Activated naive CD4-positive, alpha-beta T cell treated with anti-CD3 and anti-CD28 coated beads for 36 hours (primary cell): ENCODE data around the gene VRK2. TPM values are rescaled to one million over a fixed set of nuclear protein-coding genes. Genes with fewer than 3 reads are reported as not detected.

Experiments used
- CTCF ChIA-PET: fragments of 350-600 bp; sonication (Branson Sonifier 250); formaldehyde crosslinking; loops from one replicate; lab custom pipeline; 2021; ENCODE audit warnings: antibody characterized with exemption; lab: Charles Lee
- DNase-seq: peaks from one replicate; pipeline ENCODE4 v3.0.0-alpha.2; 2020
- H3K27ac Mint-ChIP-seq: one replicate; pipeline ENCODE4 v1.8.0; 2021; ENCODE audit warnings: mild to moderate bottlenecking, mixed read lengths
- H3K27me3 Mint-ChIP-seq: one replicate; pipeline ENCODE4 v1.8.0; 2021; ENCODE audit warnings: low read depth, mixed read lengths
- H3K36me3 Mint-ChIP-seq: one replicate; pipeline ENCODE4 v1.8.0; 2021; ENCODE audit warnings: low read depth, mixed read lengths
- H3K4me1 Mint-ChIP-seq: one replicate; pipeline ENCODE4 v1.8.0; 2021; ENCODE audit warnings: low read depth, mixed read lengths
- H3K4me3 Mint-ChIP-seq: one replicate; pipeline ENCODE4 v1.8.0; 2021; ENCODE audit warnings: mild to moderate bottlenecking, moderate library complexity, mixed read lengths
- H3K9me3 Mint-ChIP-seq: one replicate; pipeline ENCODE4 v1.8.0; 2021; ENCODE audit warnings: mixed read lengths
- intact Hi-C: fragments of 100-400 bp; cut with micrococcal nuclease; formaldehyde crosslinking; loops from one replicate; pipeline ENCODE4 v1.15.1; 2023
- total RNA-seq, 2 experiments: library from RNA; stranded (reverse); gene quantifications; one replicate each; pipeline ENCODE4 v1.2.3, GENCODE V29; 2021

Gene VRK2
- total RNA-seq: 10 to 100 TPM; 14.7 to 16.1 TPM

GRCh38 chr2:58046585-58047372 is at the start of gene VRK2:
Gene VRK2, plus strand, starts transcription at chr2:58046806. Its CDS starts 2,026 bp downstream, at chr2:58048832.
- DNase-seq: peak; percentile 90
- Mint-ChIP-seq H3K4me1 (peaks cover 45% of the 10 kb centered on the region), H3K27ac (peak within 1 kb of the TSS; percentile 93), H3K36me3 (peaks cover 10% of the 10 kb centered on the region), H3K27me3 (no peaks in the 10 kb centered on the region), H3K9me3 (no peaks in the 10 kb centered on the region), H3K4me3 (peak within 1 kb of the TSS; percentile 88)
- CTCF ChIA-PET: interaction anchor here (0.6 to 0.7 kb wide), 2 partner anchors 141 to 298 kb away, joined by 3 read pairs; no protein-coding TSS in a partner anchor
- intact Hi-C loops: loop anchor here (1.0 to 10.0 kb wide), 9 partner anchors 14 to 1868 kb away; partner anchors contain the start of gene FANCL

GRCh38 chr2:58006256-58006951 is 40.2 kb upstream of the VRK2 start:
- no peak for DNase-seq
- Mint-ChIP-seq H3K36me3 (no peaks in the 10 kb centered on the region), H3K27ac (no peak overlapping the region), H3K9me3 (no peaks in the 10 kb centered on the region), H3K4me1 (no peaks in the 10 kb centered on the region), H3K4me3 (no peak overlapping the region), H3K27me3 (no peaks in the 10 kb centered on the region)
- intact Hi-C loops: no loop called here
- CTCF ChIA-PET: no interaction called here

GRCh38 chr2:58006952-58007284 is 39.7 kb upstream of the VRK2 start:
- no peak overlapping the region for H3K4me3 Mint-ChIP-seq
- H3K9me3 Mint-ChIP-seq: no peaks in the 10 kb centered on the region
- CTCF ChIA-PET: no interaction called here
- no peak for DNase-seq
- intact Hi-C loops: no loop called here
- no peaks in the 10 kb centered on the region for H3K27me3 Mint-ChIP-seq
- no peaks in the 10 kb centered on the region for H3K36me3 Mint-ChIP-seq
- H3K4me1 Mint-ChIP-seq: no peaks in the 10 kb centered on the region
- no peak overlapping the region for H3K27ac Mint-ChIP-seq

DNA sequence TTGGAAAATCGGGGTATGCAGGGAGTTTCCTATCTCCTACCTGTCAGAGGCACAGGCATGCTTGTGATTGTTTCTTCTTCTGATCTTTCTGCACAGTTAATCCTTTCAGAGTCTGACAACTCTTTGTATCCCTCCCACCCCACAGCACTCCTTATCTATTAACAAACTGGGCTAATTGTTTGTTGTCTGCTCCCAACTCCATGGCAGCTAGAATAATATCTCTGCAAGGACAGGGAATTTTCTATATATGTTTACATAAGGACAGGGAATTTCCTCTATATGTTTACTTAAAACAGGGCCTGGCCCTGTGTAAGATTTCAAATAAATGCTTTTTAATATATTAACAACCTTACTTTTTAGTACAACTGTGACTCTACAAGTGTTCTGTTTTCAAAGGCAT is 36.0 kb upstream of the VRK2 start:
- intact Hi-C loops: no loop called here
- no peaks in the 10 kb centered on the region for H3K36me3 Mint-ChIP-seq
- CTCF ChIA-PET: no interaction called here
- H3K4me1 Mint-ChIP-seq: no peaks in the 10 kb centered on the region
- H3K27ac Mint-ChIP-seq: no peak overlapping the region
- H3K9me3 Mint-ChIP-seq: no peaks in the 10 kb centered on the region
- H3K27me3 Mint-ChIP-seq: no peaks in the 10 kb centered on the region
- no peak for DNase-seq
- no peak overlapping the region for H3K4me3 Mint-ChIP-seq

DNA sequence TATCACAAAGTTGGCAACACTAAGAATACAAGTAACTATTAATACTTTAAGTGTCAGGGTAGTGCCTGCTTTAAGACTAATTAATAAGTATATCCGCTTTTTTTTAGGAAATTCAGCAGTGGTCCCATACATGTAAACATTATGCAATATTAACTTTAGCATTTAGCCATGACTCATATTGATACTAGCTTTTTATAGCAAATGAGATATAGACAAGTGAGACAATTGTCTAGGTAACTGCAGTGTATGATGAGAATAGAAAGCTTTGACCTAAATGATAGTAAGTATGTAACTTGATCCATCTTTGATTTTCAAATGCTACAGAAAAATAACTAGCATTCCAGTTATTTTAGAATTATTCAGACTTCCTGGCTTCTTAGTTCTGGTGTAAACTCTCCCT is 27.4 kb upstream of the VRK2 start:
- Mint-ChIP-seq H3K9me3 (peaks cover 3% of the 10 kb centered on the region), H3K36me3 (peaks cover 2% of the 10 kb centered on the region), H3K4me1 (peaks cover 13% of the 10 kb centered on the region), H3K27me3 (no peaks in the 10 kb centered on the region), H3K4me3 (no peak overlapping the region), H3K27ac (no peak overlapping the region)
- CTCF ChIA-PET: no interaction called here
- intact Hi-C loops: no loop called here
- no peak for DNase-seq

DNA sequence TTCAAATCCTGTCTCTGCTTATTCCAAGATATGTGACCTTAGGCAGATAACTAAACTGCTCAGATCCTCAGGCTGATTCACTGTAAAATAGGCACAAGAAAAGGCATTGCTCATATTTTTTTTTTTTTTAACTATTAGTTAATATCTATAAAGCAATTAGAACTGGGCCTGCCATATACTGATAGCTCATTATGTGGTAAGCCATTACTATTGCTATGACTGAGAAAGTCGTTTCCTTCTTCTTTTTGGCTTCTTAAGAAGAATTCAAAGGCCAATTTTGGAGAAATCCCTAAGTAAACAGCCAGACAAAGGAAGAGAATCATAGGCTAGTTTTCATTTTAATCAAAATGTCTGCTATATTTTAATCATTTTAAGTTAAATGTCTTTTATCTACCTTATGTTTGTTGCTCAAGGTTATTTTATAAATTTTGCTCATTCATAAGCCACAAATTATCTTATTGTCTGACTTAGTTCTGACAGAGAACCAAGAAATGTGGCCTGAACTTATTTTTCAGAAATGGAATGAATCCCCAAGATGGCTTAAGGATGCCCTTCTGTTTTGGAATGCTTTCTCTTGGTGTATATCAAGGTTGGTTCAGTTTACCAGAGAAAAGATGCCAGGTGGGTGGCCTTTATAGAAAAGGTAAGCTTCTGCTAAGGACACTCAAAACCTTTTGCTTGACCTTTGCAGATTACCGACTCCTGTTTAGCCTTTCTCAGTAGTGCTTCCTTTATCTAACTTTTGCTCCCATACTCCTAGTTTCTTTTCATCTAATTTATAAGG is 21.3 kb upstream of the VRK2 start:
- H3K36me3 Mint-ChIP-seq: no peaks in the 10 kb centered on the region
- intact Hi-C loops: no loop called here
- no peaks in the 10 kb centered on the region for H3K27me3 Mint-ChIP-seq
- no peaks in the 10 kb centered on the region for H3K9me3 Mint-ChIP-seq
- peaks cover 16% of the 10 kb centered on the region for H3K4me1 Mint-ChIP-seq
- no peak overlapping the region for H3K27ac Mint-ChIP-seq
- DNase-seq: no peak
- CTCF ChIA-PET: interaction anchor here (0.6 kb wide), 1 partner anchor 132 kb away, joined by 3 read pairs; no protein-coding TSS in a partner anchor
- no peak overlapping the region for H3K4me3 Mint-ChIP-seq

GRCh38 chr2:58027029-58027428 is 19.6 kb upstream of the VRK2 start:
- H3K4me1 Mint-ChIP-seq: peaks cover 16% of the 10 kb centered on the region
- no peak for DNase-seq
- H3K9me3 Mint-ChIP-seq: no peaks in the 10 kb centered on the region
- no peaks in the 10 kb centered on the region for H3K27me3 Mint-ChIP-seq
- CTCF ChIA-PET: no interaction called here
- intact Hi-C loops: no loop called here
- H3K4me3 Mint-ChIP-seq: no peak overlapping the region
- no peak overlapping the region for H3K27ac Mint-ChIP-seq
- no peaks in the 10 kb centered on the region for H3K36me3 Mint-ChIP-seq

DNA sequence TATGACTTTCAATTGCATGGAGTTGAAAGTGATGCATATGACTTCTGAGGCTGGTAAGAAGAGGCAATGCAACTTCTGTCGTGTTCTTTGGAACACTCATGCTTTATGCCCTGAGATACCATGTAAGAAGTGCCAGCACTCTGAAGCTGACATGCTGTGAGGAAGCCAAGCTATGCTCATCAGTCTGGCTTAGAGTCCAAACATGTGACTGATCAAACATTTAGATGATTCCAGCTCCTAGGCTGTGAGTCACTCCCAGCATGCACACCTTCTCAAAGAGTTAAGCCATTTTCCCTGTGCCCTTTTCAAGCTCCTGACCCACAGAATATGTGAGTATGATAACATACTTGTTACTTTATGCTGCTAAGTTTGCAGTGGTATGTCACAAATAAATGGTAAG is 15.8 kb upstream of the VRK2 start:
- no peak for DNase-seq
- Mint-ChIP-seq H3K36me3 (no peaks in the 10 kb centered on the region), H3K4me1 (peaks cover 4% of the 10 kb centered on the region), H3K27me3 (no peaks in the 10 kb centered on the region), H3K4me3 (no peak overlapping the region), H3K27ac (no peak overlapping the region), H3K9me3 (no peaks in the 10 kb centered on the region)
- CTCF ChIA-PET: no interaction called here
- intact Hi-C loops: loop anchor here (10.0 kb wide), 1 partner anchor 1854 kb away; no protein-coding TSS in a partner anchor

DNA sequence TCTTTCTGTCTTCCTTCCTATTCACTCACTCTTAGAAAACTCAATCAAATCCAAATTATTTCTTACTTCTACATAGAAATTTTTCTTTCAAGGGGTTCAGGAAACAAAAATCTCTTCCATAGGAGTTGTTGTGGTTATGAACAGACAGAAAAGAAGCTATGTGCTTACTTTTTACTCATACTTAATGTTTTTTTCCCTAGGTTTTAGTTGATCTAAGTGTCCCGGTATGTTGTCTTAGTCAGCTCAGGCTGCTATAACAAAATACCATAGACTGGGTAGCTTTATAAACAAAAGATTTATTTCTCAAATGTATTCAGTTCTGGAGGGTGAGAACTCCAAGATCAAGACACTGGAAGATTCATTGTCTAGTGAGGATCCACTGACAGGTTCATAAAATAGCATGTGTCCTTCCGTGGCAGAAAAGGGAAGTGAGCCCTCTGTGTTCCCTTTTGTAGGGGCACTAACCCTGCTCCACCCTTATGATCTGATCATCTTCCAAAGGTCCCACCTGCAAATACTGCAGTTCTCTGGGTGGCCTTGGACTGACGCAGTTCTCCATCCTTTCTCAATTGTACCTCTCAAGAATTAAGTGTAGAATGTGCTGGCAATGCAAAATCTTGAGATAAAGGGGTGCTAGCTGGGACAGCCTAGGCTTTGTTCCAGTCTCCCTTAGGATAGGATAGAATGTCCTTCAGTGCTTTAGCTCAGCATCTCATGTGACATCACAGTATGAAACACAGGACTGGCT is 14.4 kb upstream of the VRK2 start:
- H3K27ac Mint-ChIP-seq: no peak overlapping the region
- intact Hi-C loops: loop anchor here (10.0 kb wide), 1 partner anchor 1853 kb away; no protein-coding TSS in a partner anchor
- CTCF ChIA-PET: no interaction called here
- no peak overlapping the region for H3K4me3 Mint-ChIP-seq
- no peaks in the 10 kb centered on the region for H3K27me3 Mint-ChIP-seq
- no peaks in the 10 kb centered on the region for H3K4me1 Mint-ChIP-seq
- no peak for DNase-seq
- no peaks in the 10 kb centered on the region for H3K9me3 Mint-ChIP-seq
- no peaks in the 10 kb centered on the region for H3K36me3 Mint-ChIP-seq

GRCh38 chr2:58032764-58033080 is 13.9 kb upstream of the VRK2 start:
- intact Hi-C loops: loop anchor here (10.0 kb wide), 1 partner anchor 1852 kb away; no protein-coding TSS in a partner anchor
- no peak overlapping the region for H3K27ac Mint-ChIP-seq
- no peaks in the 10 kb centered on the region for H3K27me3 Mint-ChIP-seq
- H3K36me3 Mint-ChIP-seq: peaks cover 1% of the 10 kb centered on the region
- no peaks in the 10 kb centered on the region for H3K4me1 Mint-ChIP-seq
- no peak overlapping the region for H3K4me3 Mint-ChIP-seq
- H3K9me3 Mint-ChIP-seq: no peaks in the 10 kb centered on the region
- no peak for DNase-seq
- CTCF ChIA-PET: no interaction called here

GRCh38 chr2:58033530-58033929 is 13.1 kb upstream of the VRK2 start:
- Mint-ChIP-seq H3K36me3 (peaks cover 6% of the 10 kb centered on the region), H3K9me3 (no peaks in the 10 kb centered on the region), H3K27ac (no peak overlapping the region), H3K4me1 (no peaks in the 10 kb centered on the region), H3K27me3 (no peaks in the 10 kb centered on the region), H3K4me3 (no peak overlapping the region)
- no peak for DNase-seq
- CTCF ChIA-PET: no interaction called here
- intact Hi-C loops: loop anchor here (10.0 kb wide), 1 partner anchor 1851 kb away; no protein-coding TSS in a partner anchor

- H3K27ac Mint-ChIP-seq: no peak overlapping the region
- no peaks in the 10 kb centered on the region for H3K27me3 Mint-ChIP-seq
- H3K9me3 Mint-ChIP-seq: no peaks in the 10 kb centered on the region
- no peak overlapping the region for H3K4me3 Mint-ChIP-seq
- intact Hi-C loops: loop anchor here (10.0 kb wide), 1 partner anchor 1849 kb away; no protein-coding TSS in a partner anchor
- peaks cover 6% of the 10 kb centered on the region for H3K36me3 Mint-ChIP-seq
- H3K4me1 Mint-ChIP-seq: peaks cover 4% of the 10 kb centered on the region
- CTCF ChIA-PET: no interaction called here
- DNase-seq: no peak
Measured at GRCh38 chr2:58035352-58035751, 11.3 kb upstream of the VRK2 start.
